Ishikawa (cell line): ENCODE data around the gene L2HGDH.

Source experiments
- CEBPB ChIP-seq: IDR thresholded peaks from 2 replicates; pipeline ENCODE4 v1.6.1; 2012
- CREB1 ChIP-seq: IDR thresholded peaks from 2 replicates; pipeline ENCODE4 v1.6.1; 2012; ENCODE audit warnings: low read depth
- EGR1 ChIP-seq: IDR thresholded peaks from 2 replicates; pipeline ENCODE4 v1.6.1; 2012
- EP300 ChIP-seq: IDR thresholded peaks from 2 replicates; pipeline ENCODE4 v1.6.1; 2012; ENCODE audit warnings: borderline replicate concordance
- FOXM1 ChIP-seq: IDR thresholded peaks from 2 replicates; pipeline ENCODE4 v1.6.1; 2012; ENCODE audit warnings: low read depth, borderline replicate concordance
- NFIC ChIP-seq: IDR thresholded peaks from 2 replicates; pipeline ENCODE4 v1.6.1; 2012
- RAD21 ChIP-seq: IDR thresholded peaks from 2 replicates; pipeline ENCODE4 v1.6.1; 2012; ENCODE audit warnings: low read depth
- TAF1 ChIP-seq: IDR thresholded peaks from 2 replicates; pipeline ENCODE4 v1.6.1; 2012; ENCODE audit warnings: low read depth, mild to moderate bottlenecking
- TCF12 ChIP-seq: IDR thresholded peaks from 2 replicates; pipeline ENCODE4 v1.6.1; 2012; ENCODE audit warnings: low read depth
- TEAD4 ChIP-seq: IDR thresholded peaks from 2 replicates; pipeline ENCODE4 v1.6.1; 2012
- YY1 ChIP-seq: IDR thresholded peaks from 2 replicates; pipeline ENCODE4 v1.6.1; 2012; ENCODE audit warnings: low read depth
- ZBTB7A ChIP-seq: IDR thresholded peaks from 2 replicates; pipeline ENCODE4 v1.6.1; 2012; ENCODE audit warnings: low read depth
- TF ChIP-seq, protein P1 (sequence below): IDR thresholded peaks from 2 replicates; pipeline ENCODE4 v1.6.1; 2012
- TF ChIP-seq, protein P2 (sequence below): IDR thresholded peaks from 2 replicates; pipeline ENCODE4 v1.6.1; 2012
- TF ChIP-seq, protein P3 (sequence below): IDR thresholded peaks from 2 replicates; pipeline ENCODE4 v1.6.1; 2012; ENCODE audit warnings: low read depth, mild to moderate bottlenecking

L2HGDH gene

DNA sequence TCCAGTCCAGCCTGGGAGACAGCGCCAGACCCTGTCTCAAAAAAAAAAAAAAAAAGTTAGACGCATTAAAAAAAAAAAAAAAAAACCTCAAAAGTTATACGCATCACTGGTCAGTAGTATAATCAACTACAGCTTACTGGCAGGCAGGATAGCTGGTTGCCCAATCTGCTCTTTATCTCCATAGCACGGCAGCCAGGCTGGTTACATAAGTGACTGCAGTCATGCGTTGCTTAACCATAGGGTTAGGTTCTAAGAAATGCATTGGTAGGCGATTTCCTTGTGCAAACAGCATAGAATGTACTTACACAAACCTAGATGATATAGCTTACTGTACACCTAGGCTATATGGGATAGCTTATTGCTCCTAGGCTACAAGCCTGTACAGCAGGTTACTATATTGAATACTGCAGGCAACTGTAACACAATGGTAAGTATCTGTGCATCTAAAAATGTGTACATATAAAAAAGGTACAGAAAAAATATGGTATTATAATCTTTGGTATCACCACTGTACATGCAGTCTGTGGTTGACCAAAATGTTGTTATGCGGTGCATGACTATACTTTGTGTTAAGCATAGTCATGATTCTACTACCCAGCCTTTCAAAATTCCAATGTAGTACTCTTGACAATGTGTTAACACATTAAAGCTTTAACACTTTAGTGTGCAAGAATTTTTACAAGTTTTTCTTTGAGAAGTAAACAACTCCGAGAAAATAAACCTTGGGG is 8.1 kb downstream of the L2HGDH start:
- TF ChIP-seq, protein P1, sequence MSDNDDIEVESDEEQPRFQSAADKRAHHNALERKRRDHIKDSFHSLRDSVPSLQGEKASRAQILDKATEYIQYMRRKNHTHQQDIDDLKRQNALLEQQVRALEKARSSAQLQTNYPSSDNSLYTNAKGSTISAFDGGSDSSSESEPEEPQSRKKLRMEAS = no peak
- TF ChIP-seq TEAD4 (peak; percentile 62), YY1 (no peak), TCF12 (peak; percentile 46; the same call in 1 of the 2 replicates), CEBPB (peak; percentile 97)

DNA sequence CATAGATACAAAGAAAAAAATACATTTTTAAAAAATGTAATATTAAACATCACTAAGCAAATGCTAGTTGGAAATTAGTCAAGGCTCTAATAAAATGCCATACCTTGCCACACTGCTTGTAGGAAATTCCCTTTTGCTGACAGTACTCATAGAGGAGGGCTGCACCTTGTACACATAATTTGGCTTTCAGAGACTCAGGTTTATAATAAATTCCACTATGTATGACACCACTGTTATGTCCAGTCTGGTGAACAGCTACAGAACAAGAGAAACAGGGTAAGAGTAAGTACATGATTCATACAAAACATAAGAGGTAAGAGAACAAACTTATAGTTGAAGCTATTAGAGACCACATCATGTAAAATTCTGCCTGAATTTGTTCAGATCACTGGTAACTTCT is 10.1 kb downstream of the L2HGDH start:
- TF ChIP-seq YY1 (no peak), TEAD4 (no peak), RAD21 (no peak), FOXM1 (no peak), CEBPB (no peak), CREB1 (no peak), TAF1 (no peak), EP300 (no peak), EGR1 (no peak), TCF12 (no peak), NFIC (no peak)
- TF ChIP-seq, protein P2, sequence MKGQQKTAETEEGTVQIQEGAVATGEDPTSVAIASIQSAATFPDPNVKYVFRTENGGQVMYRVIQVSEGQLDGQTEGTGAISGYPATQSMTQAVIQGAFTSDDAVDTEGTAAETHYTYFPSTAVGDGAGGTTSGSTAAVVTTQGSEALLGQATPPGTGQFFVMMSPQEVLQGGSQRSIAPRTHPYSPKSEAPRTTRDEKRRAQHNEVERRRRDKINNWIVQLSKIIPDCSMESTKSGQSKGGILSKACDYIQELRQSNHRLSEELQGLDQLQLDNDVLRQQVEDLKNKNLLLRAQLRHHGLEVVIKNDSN = no peak
- TF ChIP-seq, protein P3, sequence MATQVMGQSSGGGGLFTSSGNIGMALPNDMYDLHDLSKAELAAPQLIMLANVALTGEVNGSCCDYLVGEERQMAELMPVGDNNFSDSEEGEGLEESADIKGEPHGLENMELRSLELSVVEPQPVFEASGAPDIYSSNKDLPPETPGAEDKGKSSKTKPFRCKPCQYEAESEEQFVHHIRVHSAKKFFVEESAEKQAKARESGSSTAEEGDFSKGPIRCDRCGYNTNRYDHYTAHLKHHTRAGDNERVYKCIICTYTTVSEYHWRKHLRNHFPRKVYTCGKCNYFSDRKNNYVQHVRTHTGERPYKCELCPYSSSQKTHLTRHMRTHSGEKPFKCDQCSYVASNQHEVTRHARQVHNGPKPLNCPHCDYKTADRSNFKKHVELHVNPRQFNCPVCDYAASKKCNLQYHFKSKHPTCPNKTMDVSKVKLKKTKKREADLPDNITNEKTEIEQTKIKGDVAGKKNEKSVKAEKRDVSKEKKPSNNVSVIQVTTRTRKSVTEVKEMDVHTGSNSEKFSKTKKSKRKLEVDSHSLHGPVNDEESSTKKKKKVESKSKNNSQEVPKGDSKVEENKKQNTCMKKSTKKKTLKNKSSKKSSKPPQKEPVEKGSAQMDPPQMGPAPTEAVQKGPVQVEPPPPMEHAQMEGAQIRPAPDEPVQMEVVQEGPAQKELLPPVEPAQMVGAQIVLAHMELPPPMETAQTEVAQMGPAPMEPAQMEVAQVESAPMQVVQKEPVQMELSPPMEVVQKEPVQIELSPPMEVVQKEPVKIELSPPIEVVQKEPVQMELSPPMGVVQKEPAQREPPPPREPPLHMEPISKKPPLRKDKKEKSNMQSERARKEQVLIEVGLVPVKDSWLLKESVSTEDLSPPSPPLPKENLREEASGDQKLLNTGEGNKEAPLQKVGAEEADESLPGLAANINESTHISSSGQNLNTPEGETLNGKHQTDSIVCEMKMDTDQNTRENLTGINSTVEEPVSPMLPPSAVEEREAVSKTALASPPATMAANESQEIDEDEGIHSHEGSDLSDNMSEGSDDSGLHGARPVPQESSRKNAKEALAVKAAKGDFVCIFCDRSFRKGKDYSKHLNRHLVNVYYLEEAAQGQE = no peak

DNA sequence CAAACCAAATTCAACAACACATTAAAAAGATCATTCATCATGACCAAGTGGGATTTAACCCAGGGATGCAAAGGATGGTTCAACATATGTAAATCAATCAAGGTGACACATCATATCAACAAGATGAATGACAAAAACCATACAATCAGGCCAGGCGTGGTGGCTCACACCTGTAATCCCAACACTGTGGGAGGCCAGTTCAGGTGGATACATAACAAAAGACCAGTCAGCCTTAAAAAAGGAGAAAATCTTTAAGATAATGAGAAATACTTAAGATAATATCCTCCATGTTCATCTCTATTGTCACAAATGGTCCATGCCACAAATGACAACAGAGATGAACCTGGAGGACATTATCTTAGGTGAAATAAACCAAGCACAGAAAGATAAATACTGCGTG is 12.4 kb downstream of the L2HGDH start:
- TF ChIP-seq, protein P3 = no peak
- TF ChIP-seq TEAD4 (no peak), CEBPB (no peak), EGR1 (no peak), FOXM1 (no peak), CREB1 (no peak), YY1 (no peak)
- TF ChIP-seq, protein P2 = no peak

DNA sequence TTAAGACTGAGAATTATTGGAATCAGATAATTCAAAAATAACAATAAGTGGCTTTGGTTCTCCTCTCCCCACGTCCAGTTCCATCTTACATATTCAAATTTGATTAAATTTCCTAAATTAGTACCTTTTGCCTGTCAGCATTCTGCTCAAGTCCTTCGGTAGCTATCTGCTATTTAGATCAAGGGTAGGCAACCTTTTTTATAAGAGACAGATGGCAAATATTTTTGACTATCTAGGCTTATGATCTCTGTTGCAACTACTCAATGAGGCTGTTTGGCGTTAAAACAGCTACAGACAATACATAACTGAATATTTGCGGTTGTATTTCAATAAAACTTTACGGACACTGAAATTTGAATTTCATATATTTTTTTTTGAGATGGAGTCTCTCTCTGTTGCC is 21.7 kb downstream of the L2HGDH start:
- TF ChIP-seq ZBTB7A (no peak), RAD21 (no peak), EGR1 (no peak), EP300 (no peak), YY1 (no peak), CREB1 (no peak), TAF1 (no peak), CEBPB (no peak), TEAD4 (no peak), NFIC (no peak), FOXM1 (no peak), TCF12 (no peak)
- TF ChIP-seq, protein P2 = no peak
- TF ChIP-seq, protein P3 = no peak
- TF ChIP-seq, protein P1 = no peak
